HepG2 (cell line): ENCODE data around the gene FAM171A2. TPM values are rescaled to one million over a fixed set of nuclear protein-coding genes. Genes with fewer than 3 reads are reported as not detected.

ENCODE experiments used
- BORCS8-MEF2B ChIP-seq: sonication (generic); formaldehyde crosslinking; IDR thresholded peaks from 2 replicates; pipeline ENCODE4 v1.8.0; 2022; ENCODE audit warnings: mild to moderate bottlenecking, missing genetic modification reagents
- FOXK2 ChIP-seq: fragments of 450-650 bp; IDR thresholded peaks from 2 replicates; pipeline ENCODE4 v1.6.1; 2016
- IKZF1 ChIP-seq: fragments of 450-650 bp; IDR thresholded peaks from 2 replicates; pipeline ENCODE4 v1.7.1; 2016
- KDM3A ChIP-seq: IDR thresholded peaks from 2 replicates; pipeline ENCODE4 v1.6.1; 2018; ENCODE audit warnings: low read depth, missing compliant biosample characterization
- MIER2 ChIP-seq: IDR thresholded peaks from 2 replicates; pipeline ENCODE4 v1.6.1; 2016; ENCODE audit warnings: missing biosample characterization, missing genetic modification reagents
- PTBP1 ChIP-seq: fragments of 200-400 bp; formaldehyde crosslinking; IDR thresholded peaks from 2 replicates; pipeline ENCODE4 v1.6.1; 2018; ENCODE audit warnings: low read length, low read depth; ENCODE audit not compliant: poor library complexity, severe bottlenecking
- RXRB ChIP-seq: IDR thresholded peaks from 2 replicates; pipeline ENCODE4 v1.6.1; 2016; ENCODE audit warnings: borderline replicate concordance, missing genetic modification reagents, missing compliant biosample characterization
- U2AF1 ChIP-seq: fragments of 200-400 bp; formaldehyde crosslinking; optimal IDR thresholded peaks from 2 replicates; pipeline ENCODE3; 2017; ENCODE audit warnings: mild to moderate bottlenecking, low read depth, low read length
- ZFP1 ChIP-seq: IDR thresholded peaks from 2 replicates; pipeline ENCODE4 v1.6.1; 2016
- ZFP36L2 ChIP-seq: sonication (generic); formaldehyde crosslinking; IDR thresholded peaks from 2 replicates; pipeline ENCODE4 v1.4.0; 2020; ENCODE audit warnings: missing genetic modification reagents
- ZNF441 ChIP-seq: sonication (generic); formaldehyde crosslinking; IDR thresholded peaks from 2 replicates; pipeline ENCODE4 v1.7.0; 2021; ENCODE audit warnings: missing genetic modification reagents, borderline replicate concordance
- ZNF552 ChIP-seq: sonication (generic); formaldehyde crosslinking; IDR thresholded peaks from 2 replicates; pipeline ENCODE4 v1.9.0; 2022; ENCODE audit warnings: missing genetic modification reagents, mild to moderate bottlenecking, borderline replicate concordance
- ZNF556 ChIP-seq: sonication (generic); formaldehyde crosslinking; IDR thresholded peaks from 2 replicates; pipeline ENCODE4 v1.4.0; 2020; ENCODE audit warnings: mild to moderate bottlenecking, missing genetic modification reagents, borderline replicate concordance
- ZNF672 ChIP-seq: sonication (generic); formaldehyde crosslinking; IDR thresholded peaks from 2 replicates; pipeline ENCODE4 v1.8.1; 2022; ENCODE audit warnings: missing genetic modification reagents
- ZNF761 ChIP-seq: sonication (generic); formaldehyde crosslinking; conservative IDR thresholded peaks from 2 replicates; pipeline ENCODE4 v1.4.0; 2020; ENCODE audit warnings: mild to moderate bottlenecking, missing genetic modification reagents
- ZNF776 ChIP-seq: sonication (generic); formaldehyde crosslinking; IDR thresholded peaks from 2 replicates; pipeline ENCODE4 v1.4.0; 2020; ENCODE audit warnings: mild to moderate bottlenecking, missing genetic modification reagents
- ZNF792 ChIP-seq: IDR thresholded peaks from 2 replicates; pipeline ENCODE4 v1.6.1; 2016
- polyA plus RNA-seq, 8 experiments: library from polyadenylated mRNA; depleted of rRNA in 3 of 8; stranded (reverse) in 7 of 8; unstranded in 1 of 8; fragments of >200 nt; fragmentation: Illumina TruSeq in 4 of 8; extraction: Trizol in 4 of 8; gene quantifications; 2 replicates each; pipeline versions ENCODE4 v1.2.1 to v1.2.3, GENCODE V29; 2011 to 2016; ENCODE audit warnings: low read depth in 4 of 8, missing spikeins in 1 of 8, mixed read lengths in 1 of 8; ENCODE audit not compliant: insufficient read depth in 1 of 8
- total RNA-seq, 5 experiments: library from RNA; depleted of rRNA; stranded (reverse); fragments of >200 nt; fragmentation: Illumina TruSeq; extraction: Trizol; gene quantifications; 2 replicates each; pipeline ENCODE4 v1.2.3, GENCODE V29; 2016; ENCODE audit warnings: low read depth in 1 of 5
- TF ChIP-seq, protein P1 (sequence below), 2 experiments: IDR thresholded peaks; 2 replicates each; pipeline ENCODE4 v1.6.1; 2011 to 2012; ENCODE audit warnings: low read length in 2 of 2, borderline replicate concordance in 1 of 2, low read depth in 1 of 2, mild to moderate bottlenecking in 1 of 2, moderate library complexity in 1 of 2
- TF ChIP-seq, protein P2 (sequence below): sonication (generic); formaldehyde crosslinking; IDR thresholded peaks from 2 replicates; pipeline ENCODE4 v1.8.1; 2023; ENCODE audit warnings: mild to moderate bottlenecking, inconsistent platforms, moderate library complexity, missing genetic modification reagents, borderline replicate concordance
- TF ChIP-seq, protein P3 (sequence below): sonication (generic); formaldehyde crosslinking; IDR thresholded peaks from 2 replicates; pipeline ENCODE4 v1.4.0; 2020; ENCODE audit warnings: missing genetic modification reagents, mild to moderate bottlenecking, borderline replicate concordance
- TF ChIP-seq, protein P4 (sequence below): sonication (generic); formaldehyde crosslinking; IDR thresholded peaks from 2 replicates; pipeline ENCODE4 v1.8.1; 2023; ENCODE audit warnings: mild to moderate bottlenecking, missing genetic modification reagents
- TF ChIP-seq, protein P5 (sequence below): sonication (generic); IDR thresholded peaks from 2 replicates; pipeline ENCODE4 v1.6.1; 2016; ENCODE audit warnings: low read depth, borderline replicate concordance

Gene FAM171A2
- total and polyA plus RNA-seq, 2 of the 13 experiments (the other 11 are each of a cell fraction or from before 2014, with no cell fraction given): 1.8 to 3.6 TPM

DNA sequence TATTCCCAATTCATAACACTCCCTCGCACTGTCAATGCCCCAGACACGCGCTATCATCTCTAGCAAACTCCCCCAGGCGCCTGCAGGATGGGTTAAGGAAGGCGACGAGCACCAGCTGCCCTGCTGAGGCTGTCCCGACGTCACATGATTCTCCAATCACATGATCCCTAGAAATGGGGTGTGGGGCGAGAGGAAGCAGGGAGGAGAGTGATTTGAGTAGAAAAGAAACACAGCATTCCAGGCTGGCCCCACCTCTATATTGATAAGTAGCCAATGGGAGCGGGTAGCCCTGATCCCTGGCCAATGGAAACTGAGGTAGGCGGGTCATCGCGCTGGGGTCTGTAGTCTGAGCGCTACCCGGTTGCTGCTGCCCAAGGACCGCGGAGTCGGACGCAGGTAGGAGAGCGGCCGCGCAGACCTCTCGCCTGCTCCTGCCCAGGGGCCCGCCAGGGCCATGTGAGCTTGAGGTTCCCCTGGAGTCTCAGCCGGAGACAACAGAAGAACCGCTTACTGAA, 18.7 kb downstream of the FAM171A2 start, which contains the start of gene GRN (continued):
- TF ChIP-seq, protein P1, sequence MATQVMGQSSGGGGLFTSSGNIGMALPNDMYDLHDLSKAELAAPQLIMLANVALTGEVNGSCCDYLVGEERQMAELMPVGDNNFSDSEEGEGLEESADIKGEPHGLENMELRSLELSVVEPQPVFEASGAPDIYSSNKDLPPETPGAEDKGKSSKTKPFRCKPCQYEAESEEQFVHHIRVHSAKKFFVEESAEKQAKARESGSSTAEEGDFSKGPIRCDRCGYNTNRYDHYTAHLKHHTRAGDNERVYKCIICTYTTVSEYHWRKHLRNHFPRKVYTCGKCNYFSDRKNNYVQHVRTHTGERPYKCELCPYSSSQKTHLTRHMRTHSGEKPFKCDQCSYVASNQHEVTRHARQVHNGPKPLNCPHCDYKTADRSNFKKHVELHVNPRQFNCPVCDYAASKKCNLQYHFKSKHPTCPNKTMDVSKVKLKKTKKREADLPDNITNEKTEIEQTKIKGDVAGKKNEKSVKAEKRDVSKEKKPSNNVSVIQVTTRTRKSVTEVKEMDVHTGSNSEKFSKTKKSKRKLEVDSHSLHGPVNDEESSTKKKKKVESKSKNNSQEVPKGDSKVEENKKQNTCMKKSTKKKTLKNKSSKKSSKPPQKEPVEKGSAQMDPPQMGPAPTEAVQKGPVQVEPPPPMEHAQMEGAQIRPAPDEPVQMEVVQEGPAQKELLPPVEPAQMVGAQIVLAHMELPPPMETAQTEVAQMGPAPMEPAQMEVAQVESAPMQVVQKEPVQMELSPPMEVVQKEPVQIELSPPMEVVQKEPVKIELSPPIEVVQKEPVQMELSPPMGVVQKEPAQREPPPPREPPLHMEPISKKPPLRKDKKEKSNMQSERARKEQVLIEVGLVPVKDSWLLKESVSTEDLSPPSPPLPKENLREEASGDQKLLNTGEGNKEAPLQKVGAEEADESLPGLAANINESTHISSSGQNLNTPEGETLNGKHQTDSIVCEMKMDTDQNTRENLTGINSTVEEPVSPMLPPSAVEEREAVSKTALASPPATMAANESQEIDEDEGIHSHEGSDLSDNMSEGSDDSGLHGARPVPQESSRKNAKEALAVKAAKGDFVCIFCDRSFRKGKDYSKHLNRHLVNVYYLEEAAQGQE (IDR thresholded peaks at IDR 0.05; ENCODE audit: borderline replicate concordance in 1 of 2, low read depth in 1 of 2, low read length in 2 of 2): peak in 1 of 2 experiments; percentile 26; a peak in 1 of 4 replicates
- TF ChIP-seq, protein P2, sequence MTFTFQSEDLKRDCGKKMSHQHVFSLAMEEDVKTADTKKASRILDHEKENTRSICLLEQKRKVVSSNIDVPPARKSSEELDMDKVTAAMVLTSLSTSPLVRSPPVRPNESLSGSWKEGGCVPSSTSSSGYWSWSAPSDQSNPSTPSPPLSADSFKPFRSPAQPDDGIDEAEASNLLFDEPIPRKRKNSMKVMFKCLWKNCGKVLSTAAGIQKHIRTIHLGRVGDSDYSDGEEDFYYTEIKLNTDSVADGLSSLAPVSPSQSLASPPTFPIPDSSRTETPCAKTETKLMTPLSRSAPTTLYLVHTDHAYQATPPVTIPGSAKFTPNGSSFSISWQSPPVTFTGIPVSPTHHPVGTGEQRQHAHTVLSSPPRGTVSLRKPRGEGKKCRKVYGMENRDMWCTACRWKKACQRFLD (CRISPR knock-in tag): peak; percentile 66; the same call in 1 of the 2 replicates
- TF ChIP-seq, protein P3, sequence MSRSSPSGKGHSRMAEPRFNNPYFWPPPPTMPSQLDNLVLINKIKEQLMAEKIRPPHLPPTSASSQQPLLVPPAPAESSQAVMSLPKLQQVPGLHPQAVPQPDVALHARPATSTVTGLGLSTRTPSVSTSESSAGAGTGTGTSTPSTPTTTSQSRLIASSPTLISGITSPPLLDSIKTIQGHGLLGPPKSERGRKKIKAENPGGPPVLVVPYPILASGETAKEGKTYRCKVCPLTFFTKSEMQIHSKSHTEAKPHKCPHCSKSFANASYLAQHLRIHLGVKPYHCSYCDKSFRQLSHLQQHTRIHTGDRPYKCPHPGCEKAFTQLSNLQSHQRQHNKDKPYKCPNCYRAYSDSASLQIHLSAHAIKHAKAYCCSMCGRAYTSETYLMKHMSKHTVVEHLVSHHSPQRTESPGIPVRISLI (CRISPR knock-in tag): no peak
- TF ChIP-seq ZNF672 (CRISPR knock-in tag) (no peak), ZNF552 (no peak), FOXK2 (peak; percentile 95), U2AF1 (peak; percentile 25), BORCS8-MEF2B (CRISPR knock-in tag) (no peak; the same call in 1 of the 2 replicates), RXRB (CRISPR knock-in tag) (peak; percentile 74), ZNF556 (CRISPR knock-in tag) (no peak; the same call in 1 of the 2 replicates), ZFP36L2 (CRISPR knock-in tag) (peak; percentile 57; the same call in 1 of the 2 replicates), ZFP1 (0 out of 2 replicates have a peak, but pooled peaks have one; percentile 75), KDM3A (CRISPR knock-in tag) (peak; percentile 74; the same call in 1 of the 2 replicates), ZNF441 (CRISPR knock-in tag) (peak; percentile 68), PTBP1 (no peak), MIER2 (CRISPR knock-in tag) (peak; percentile 41; the same call in 1 of the 2 replicates), IKZF1 (no peak), ZNF761 (CRISPR knock-in tag) (no peak), ZNF776 (0 out of 2 replicates have a peak, but pooled peaks have one; percentile 16), ZNF792 (CRISPR knock-in tag) (peak; percentile 86)
- TF ChIP-seq, protein P4, sequence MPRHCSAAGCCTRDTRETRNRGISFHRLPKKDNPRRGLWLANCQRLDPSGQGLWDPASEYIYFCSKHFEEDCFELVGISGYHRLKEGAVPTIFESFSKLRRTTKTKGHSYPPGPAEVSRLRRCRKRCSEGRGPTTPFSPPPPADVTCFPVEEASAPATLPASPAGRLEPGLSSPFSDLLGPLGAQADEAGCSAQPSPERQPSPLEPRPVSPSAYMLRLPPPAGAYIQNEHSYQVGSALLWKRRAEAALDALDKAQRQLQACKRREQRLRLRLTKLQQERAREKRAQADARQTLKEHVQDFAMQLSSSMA (CRISPR knock-in tag): peak; percentile 71; the same call in 1 of the 2 replicates
- TF ChIP-seq, protein P5, sequence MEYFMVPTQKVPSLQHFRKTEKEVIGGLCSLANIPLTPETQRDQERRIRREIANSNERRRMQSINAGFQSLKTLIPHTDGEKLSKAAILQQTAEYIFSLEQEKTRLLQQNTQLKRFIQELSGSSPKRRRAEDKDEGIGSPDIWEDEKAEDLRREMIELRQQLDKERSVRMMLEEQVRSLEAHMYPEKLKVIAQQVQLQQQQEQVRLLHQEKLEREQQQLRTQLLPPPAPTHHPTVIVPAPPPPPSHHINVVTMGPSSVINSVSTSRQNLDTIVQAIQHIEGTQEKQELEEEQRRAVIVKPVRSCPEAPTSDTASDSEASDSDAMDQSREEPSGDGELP: peak; percentile 92
